Testis (tissue), 2 donors: ENCODE results near the gene CACNA1C.

Source experiments
- POLR2A ChIP-seq: fragments of 450-650 bp; IDR thresholded peaks from one replicate; pipeline ENCODE4 v1.6.1; 2017; ENCODE audit warnings: antibody characterized with exemption, mild to moderate bottlenecking, moderate library complexity
- TF ChIP-seq, protein P1 (sequence below), 3 experiments: fragments of 450-650 bp in 2 of 3; fragments of 200-600 bp in 1 of 3; sonication (generic) in 1 of 3; IDR thresholded peaks; one replicate each; pipeline ENCODE4 v1.5.1; 2016 to 2019; ENCODE audit warnings: antibody characterized with exemption in 3 of 3, mild to moderate bottlenecking in 2 of 3, moderate library complexity in 1 of 3

GRCh38 chr12:2439332-2440100, 386.7 kb downstream of the CACNA1C start:
- TF ChIP-seq, protein P1, sequence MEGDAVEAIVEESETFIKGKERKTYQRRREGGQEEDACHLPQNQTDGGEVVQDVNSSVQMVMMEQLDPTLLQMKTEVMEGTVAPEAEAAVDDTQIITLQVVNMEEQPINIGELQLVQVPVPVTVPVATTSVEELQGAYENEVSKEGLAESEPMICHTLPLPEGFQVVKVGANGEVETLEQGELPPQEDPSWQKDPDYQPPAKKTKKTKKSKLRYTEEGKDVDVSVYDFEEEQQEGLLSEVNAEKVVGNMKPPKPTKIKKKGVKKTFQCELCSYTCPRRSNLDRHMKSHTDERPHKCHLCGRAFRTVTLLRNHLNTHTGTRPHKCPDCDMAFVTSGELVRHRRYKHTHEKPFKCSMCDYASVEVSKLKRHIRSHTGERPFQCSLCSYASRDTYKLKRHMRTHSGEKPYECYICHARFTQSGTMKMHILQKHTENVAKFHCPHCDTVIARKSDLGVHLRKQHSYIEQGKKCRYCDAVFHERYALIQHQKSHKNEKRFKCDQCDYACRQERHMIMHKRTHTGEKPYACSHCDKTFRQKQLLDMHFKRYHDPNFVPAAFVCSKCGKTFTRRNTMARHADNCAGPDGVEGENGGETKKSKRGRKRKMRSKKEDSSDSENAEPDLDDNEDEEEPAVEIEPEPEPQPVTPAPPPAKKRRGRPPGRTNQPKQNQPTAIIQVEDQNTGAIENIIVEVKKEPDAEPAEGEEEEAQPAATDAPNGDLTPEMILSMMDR (IDR thresholded peaks at IDR 0.05): no peak
- no peak for TF ChIP-seq POLR2A
